OCI-LY1 (cell line): ENCODE data around the gene SPZ1.

ENCODE experiments used
- EZH2 ChIP-seq: fragments of 200-600 bp; sonication (generic), shearing (Covaris generic); IDR thresholded peaks from 2 replicates; pipeline ENCODE4 v1.8.0; 2017; ENCODE audit warnings: borderline replicate concordance, mixed run types, mild to moderate bottlenecking, antibody characterized with exemption, low read length, moderate library complexity, mixed read lengths
- TF ChIP-seq, protein P1 (sequence below): fragments of 200-600 bp; sonication (generic), shearing (Covaris generic); IDR thresholded peaks from 2 replicates; pipeline ENCODE4 v1.5.1; 2017; ENCODE audit warnings: mild to moderate bottlenecking, antibody characterized with exemption, low read length, moderate library complexity, mixed read lengths

DNA sequence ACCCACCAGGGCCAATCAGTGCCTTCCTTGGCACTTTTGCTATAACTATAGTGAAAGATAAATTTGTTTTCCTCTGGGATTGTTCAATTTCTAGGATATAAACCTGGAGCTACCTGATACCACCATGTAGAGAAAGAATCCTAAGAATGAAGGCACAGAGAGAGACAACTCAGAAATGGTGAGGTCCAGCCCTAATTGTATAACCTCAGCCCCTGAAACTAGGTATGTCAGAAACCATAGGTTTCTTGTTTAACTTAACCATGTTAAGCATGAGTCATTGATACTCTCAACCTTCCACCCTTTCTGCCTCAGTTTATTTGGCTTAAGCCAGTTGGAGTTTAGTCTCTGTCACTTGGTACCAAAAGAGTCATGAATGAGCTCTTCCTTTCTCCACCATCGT lies 4.6 kb upstream of the SPZ1 start:
- TF ChIP-seq, protein P1, sequence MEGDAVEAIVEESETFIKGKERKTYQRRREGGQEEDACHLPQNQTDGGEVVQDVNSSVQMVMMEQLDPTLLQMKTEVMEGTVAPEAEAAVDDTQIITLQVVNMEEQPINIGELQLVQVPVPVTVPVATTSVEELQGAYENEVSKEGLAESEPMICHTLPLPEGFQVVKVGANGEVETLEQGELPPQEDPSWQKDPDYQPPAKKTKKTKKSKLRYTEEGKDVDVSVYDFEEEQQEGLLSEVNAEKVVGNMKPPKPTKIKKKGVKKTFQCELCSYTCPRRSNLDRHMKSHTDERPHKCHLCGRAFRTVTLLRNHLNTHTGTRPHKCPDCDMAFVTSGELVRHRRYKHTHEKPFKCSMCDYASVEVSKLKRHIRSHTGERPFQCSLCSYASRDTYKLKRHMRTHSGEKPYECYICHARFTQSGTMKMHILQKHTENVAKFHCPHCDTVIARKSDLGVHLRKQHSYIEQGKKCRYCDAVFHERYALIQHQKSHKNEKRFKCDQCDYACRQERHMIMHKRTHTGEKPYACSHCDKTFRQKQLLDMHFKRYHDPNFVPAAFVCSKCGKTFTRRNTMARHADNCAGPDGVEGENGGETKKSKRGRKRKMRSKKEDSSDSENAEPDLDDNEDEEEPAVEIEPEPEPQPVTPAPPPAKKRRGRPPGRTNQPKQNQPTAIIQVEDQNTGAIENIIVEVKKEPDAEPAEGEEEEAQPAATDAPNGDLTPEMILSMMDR = no peak
- no peak for TF ChIP-seq EZH2
